Left renal cortex interstitium (tissue), 4 donors: ENCODE results near the gene ETV1. TPM values are rescaled to one million over a fixed set of nuclear protein-coding genes. Genes with fewer than 3 reads are reported as not detected.

Experiments used
- DNase-seq, 4 donors: peaks; one replicate each; pipeline ENCODE4 v3.0.0-alpha.2; 2013; ENCODE audit warnings: low read depth in 4 of 4, low spot score in 2 of 4, missing footprints in 1 of 4
- polyA plus RNA-seq, 4 donors: library from polyadenylated mRNA; unstranded; fragments of 120-200 nt; gene quantifications; one replicate each; pipeline ENCODE4 v1.2.1, GENCODE V29; 2013; ENCODE audit not compliant: insufficient read length in 4 of 4

ETV1 gene
- polyA plus RNA-seq, 4 donors: 31.6 to 40.5 (median 34.8) TPM

DNA sequence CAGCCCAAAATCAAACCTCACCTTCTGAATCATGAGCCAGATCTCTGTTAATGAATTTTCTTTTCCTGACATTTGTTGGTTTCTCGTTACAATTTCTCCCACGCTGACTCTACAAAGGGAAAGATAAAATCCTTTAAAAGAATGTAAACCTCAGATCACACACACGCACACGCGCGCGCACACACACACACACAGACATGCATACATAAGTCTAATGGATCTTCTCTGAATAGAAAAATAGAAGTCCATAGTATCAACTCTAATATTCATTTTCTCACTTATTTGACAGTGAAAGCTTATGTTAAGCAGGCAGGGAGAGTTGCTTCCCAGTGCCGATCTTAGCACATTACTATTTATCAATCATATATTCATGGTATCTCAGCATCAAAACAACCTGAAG is 1.4 kb downstream of the ETV1 start:
- peak in 1 of 4 donors; percentile 47 for DNase-seq

DNA sequence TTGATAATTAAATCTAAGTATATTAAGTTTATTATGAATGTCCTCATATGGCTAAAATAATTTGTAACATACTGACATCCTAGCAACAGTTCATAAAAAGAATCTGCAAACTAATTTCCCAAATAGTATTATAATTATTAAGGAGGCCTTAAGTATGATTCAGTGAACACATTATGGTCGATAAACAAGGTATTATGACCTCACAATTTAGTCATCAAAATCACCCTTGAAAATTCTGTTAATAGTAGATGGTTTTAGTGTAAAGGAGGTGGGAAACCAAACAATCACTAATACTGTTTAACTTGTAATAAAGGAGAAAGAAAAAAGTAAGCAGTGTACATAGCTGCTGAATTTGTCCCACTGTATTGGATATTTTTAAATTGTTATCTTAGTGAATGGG is 2.1 kb downstream of the ETV1 start:
- no peak for DNase-seq

DNA sequence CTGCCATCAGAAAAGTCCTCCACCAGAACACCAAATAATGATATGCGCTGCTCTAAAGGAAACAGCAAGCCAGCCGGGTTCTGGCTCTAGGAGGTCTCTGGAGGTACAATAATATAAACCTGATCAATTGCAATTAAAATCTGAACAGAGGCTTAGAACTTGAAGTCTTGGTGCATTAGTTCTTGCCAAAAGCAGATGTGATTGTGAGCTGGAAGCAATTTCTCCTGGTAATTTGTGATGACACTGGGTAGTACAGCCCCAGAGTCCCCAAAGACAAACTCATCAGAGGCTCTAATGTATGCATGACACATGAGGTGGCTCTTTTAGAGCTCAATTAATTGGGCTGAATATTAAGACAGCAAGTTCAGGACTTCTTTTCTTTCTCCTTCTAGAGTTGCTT is 3.3 kb downstream of the ETV1 start:
- DNase-seq: no peak

DNA sequence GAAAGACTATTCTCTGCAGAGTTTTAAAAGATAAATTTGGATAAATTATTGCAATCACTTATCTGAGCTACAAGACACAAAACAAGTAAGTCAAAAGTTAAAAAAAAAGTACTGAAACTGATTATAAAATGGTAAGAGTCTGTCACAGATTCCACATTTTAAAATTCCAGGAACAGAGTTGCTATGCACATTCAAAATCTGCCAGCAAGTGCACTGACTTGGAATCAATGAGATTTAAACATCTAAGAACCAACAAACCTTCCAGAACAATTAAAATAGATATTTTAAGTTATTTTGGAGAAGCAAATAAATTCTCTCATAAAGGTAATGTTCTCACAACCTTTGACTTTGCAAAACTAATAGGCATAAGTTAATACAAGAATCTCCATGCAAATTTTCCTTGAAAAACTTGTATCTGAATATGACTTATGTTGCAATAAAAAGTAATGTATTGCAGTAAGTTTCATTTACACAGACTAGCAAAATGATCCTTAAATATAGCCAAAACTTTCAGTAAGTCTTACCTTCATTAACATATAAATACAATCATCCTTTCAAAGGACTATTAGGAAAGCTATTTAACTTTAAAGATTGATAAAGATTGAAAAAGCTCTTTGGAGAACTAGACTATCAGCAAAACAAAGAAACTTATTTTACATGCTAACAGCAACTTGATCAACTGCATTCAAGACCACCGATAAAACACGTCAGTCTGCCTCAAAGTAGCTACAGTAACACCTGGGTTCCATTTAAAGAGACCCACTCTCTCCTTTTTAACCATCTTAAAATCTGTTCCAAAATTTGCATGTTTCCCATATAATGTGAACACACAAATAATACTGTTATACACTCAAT is 4.4 kb downstream of the ETV1 start:
- no peak for DNase-seq

DNA sequence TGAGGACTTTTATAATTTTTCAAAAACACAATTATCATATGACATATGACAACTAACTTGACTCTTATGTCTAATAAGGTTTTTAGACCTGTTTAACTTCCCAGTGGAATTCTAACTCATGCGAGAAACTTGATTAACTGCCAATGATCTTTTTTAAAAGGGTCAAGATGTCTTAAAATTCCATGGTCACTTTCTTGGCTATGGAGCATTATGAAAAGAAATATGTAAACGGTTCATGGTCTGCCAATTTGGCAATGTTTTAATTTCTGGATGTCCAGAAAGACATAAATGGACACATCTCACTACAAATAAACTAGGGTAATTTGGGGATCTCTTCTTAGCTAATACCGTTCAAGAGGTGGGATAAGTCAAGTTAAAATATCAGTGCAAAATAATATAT is 5.4 kb downstream of the ETV1 start:
- no peak for DNase-seq

DNA sequence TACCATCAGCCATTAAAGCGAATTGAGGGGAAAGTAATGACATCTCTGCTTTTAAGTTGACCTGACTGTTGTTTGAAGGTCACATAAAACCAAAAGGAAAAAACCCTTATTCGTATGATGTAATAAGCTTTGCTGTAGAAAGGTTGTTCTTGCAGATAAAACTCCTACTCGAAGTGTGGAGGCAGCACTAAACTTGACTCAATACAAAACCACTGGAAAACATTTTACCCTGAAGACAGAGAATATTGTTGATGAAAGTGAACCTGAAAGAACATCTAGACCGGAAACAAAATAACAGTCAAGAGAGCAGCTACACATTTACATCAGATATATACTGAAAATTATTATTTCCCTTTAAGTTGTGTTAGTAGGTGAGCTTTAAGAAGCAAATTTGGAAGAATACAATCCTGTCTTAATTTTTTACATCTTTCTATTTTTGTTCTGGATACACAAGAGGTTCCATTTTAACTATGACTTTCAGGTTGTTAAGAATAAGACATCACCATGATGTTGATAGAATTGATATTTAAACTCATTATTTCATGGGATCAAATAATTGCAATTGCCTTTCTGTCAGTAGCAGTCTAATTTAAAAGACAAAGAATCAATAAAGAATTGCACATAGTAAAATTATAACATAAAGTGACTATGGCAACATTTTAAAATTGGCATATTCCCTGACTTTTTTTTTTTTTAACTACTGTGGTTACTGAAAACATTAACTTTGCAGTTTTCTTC is 6.4 kb downstream of the ETV1 start:
- DNase-seq: no peak

DNA sequence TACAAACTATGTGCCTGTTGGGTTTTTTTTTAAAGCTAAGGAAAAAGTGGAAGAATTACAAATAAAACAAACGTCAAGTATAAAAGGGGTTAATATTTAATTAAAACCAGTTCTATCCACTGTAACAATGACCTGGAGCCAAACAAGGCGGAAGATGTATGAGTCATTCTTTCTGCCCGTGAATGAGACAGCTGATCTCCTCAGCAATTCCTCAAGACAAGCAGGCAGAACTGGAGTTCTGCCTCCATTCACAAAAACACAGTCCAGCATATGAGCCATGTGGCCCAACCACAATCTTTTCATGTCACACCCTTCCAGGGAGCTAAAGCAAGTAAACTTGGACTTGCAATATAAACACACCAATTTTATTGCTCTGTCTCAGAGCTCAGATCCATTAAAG is 8.4 kb downstream of the ETV1 start:
- peak in 1 of 4 donors; percentile 52 for DNase-seq

DNA sequence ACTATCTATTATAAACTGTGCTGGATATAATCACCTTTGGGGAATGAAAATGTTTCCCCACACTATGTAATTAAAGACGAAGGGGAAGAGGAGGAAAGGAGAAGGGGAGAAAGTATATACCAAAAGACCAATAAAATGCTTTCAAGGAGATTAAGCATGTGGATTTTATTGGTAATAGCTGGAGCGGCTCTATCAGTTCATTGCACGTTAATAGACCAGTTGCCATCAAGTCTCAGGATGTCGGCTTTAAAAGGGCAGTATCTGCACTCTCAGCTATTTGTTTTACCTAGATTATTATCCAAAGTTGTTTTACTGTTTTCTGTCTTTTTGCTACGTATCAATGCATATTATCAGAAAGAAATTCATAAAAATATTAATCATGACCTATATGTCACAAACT is 9.0 kb downstream of the ETV1 start:
- no peak for DNase-seq

DNA sequence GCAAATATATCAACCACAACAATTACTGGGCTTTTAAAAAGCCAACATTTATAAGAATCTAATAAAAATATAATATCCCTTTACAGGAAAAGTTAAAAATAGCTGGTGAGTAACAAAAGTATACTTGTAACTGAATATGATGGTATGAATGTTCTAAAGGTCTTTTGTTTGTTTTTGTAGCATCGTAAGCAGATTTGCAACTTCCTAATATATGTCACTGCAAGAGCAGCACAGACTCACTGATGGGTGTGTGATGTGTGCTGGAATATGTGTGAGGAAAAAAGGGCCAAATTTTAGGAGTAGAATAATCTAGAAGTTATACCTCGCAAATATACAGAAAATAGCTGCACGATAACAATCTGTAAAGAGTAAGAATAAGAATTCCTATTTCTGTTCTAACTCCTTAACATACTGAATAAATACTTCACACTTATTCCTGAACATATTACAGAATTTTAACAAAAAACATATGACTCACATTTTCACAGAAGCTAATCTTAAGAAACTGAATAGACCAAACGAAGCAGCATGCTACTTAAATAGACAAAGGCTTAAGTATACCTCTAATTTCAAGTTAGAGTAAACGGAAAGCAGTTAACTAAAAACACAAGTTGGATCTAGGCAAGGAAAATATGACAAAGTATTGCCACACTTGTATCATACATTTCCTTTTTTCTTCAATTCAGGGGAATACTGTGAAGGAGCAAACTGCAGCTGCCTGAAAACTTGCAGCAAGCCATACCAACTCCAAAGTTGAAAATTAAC is 9.6 kb downstream of the ETV1 start:
- no peak for DNase-seq

DNA sequence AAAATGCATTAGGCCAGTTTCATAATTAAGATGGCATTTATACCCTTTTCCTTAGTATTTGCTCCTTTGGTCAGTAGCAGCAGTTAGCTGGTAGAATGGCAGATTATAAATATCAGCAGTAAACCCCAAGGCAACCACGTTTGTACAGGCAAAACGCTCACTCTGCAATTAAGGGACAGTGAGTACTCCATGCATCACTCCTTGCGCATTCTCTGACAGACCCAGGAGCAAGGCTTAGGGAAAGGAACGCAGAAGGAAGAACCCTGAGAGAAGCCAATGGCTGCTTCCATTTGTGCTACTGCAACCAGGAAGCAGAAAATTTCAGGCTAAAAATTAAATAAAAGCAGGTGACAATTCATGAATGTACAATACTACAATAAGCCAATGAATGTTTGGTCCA is 12.9 kb downstream of the ETV1 start:
- DNase-seq: no peak

DNA sequence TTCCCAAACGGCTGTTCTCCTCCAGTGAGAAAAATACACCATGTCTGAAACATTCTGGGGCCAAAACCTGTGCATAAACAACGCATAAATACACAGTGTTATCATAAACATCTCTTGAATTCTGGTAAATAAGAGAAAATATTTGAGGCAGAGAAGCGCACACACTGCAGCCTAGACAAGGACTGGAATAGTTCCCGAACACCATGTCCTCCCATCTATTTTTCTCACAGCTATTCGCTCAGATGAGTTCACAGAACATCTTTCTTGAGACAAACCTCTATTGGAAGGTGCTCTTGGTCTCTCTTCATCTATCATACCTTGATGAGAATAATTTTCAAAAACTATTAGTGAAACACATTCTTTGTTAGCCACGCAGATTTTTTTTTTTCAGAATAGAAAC is 24.4 kb downstream of the ETV1 start:
- no peak for DNase-seq

DNA sequence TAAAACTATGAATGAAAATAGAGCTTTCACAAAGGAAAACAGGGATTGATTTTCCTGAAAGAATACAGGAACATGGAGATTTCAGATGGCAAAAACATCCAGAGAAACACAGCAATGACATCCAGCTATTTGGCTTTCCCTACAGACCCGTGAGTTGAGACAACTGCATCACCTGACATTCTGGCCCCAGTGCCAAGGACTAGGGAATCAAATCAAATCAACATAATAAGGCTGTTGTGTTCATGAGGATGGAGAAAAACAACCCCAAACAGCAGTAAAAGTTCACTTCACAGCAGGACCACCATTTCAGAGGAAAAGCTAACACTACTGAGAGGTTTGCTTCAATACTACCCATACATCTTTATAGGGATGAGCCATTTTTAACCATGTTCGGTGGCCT is 25.5 kb downstream of the ETV1 start:
- no peak for DNase-seq

DNA sequence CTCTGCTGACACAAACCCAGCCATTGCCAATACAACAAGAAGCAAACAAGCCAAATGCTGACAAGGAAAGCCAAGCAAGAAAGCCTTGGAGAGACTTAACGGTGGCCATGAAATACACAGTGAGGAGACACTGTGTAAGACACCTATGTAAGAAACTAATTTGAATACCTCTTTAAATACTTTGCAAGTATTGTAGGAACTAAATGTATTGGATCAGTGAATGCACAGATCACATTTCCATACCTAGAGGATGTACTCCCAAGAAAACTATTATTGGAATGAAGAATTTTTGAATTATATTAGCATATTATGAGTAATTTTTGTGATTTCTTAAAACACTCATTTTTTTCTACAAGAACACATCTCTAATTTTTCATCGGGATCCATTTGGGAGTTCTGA is 34.0 kb downstream of the ETV1 start:
- no peak for DNase-seq

DNA sequence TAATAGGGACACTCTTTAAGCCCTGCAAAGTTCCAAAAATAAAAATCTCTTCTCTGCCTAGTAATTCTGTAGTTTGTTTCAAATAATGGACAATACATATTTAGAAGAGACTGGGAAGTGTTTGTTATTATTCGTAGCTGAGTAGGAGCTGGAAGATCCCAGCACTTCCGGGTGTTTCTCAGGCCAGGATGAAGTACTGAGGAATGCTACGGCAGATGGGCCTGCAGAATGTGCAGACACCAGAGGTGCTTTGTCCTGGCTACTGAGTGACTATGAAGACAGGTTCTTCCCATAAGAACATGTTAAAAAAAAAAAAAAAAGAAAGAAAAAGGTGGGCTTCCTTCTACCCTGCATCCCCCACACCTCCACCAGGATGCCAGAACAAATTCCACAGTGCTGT is 36.1 kb downstream of the ETV1 start:
- no peak for DNase-seq

DNA sequence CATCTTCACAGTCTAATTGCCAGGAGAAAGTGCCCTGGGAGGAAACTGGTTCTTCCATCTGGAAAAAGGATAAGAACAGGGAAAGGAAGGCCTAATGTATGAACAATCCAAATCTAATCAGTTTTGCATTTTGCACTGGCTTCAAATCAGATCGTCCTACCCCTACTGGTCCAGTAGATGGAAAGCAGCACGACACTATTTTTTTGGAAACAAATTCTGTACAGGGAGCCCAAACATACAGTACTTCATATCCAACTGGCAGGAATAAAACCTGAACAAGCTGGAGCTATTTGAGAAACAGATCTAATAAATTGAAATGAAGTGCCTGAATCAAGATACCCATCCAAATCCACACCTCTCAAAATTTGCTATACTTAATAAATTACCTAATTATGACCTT is 36.5 kb downstream of the ETV1 start:
- no peak for DNase-seq

DNA sequence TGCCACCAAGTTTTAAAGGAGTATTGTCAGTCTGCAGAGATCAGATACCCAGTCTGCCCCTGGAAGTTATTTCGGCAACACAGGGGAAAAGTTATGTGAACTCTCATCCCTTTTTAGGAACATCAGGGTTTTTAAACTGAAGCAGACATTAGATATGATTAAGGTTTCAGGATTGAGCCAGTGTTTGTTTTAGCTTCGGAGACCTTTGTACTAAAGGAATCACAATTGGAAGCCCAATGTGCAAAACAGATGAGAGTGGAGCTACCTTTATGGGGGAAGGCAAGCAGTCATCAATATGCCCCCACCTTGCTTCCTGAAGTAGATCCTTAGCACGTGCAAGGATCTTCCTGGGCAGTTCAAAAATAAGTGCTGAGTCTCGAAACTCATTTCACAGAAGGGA is 39.5 kb downstream of the ETV1 start:
- no peak for DNase-seq

DNA sequence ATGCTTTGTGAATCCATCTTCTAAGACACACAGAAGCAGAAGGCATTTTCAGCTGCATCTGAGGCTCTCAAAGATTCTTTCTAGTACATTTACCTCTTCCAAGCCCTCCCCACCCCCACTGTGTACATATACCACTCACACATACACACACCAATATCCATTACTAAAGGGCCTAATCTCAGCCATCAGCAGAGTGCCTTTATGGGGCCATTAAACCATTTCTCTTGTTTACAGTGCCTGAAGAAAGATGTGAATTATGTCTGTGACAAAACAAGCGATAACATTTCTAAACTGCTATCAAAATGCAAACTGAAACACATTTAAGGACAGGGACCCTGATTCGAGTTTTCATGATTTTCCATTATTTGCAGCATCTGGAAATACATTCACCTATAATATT is 40.0 kb downstream of the ETV1 start:
- DNase-seq: no peak

DNA sequence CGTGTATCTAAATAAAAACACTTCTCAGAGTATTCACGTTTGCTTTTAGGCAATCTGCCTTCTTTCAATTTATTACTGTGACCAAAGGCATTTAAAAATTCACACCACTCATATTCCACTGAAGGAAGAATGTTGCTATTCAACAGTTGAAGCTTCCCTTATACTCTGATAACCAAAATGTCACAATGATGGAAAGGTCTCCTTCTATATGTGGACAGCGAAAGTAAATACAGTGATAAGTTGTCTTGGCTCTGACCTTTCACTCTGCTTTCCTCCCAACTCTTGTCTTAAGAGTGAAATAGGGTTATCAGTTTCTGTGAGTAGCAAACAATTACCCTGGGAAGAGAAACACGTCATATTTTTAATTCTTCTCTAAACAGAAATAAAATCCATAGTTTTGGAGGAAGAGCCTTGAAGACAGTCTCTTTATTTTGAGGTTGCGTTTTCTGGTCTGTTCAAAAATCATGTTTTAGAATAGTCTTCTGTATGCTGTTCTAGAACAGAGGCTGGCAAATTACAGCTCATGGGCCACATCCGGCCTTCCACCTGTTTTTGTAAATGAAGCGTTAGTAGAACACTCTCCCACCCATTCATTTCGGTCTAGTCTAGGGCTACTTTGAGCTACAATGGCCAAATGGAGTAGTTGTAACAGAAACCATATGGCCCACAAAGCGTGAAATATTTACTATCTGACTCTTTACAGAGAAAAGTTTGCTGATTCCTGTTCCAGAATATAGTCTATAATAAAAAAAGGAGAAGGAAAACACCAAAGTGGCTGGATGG is 41.3 kb downstream of the ETV1 start:
- no peak for DNase-seq

DNA sequence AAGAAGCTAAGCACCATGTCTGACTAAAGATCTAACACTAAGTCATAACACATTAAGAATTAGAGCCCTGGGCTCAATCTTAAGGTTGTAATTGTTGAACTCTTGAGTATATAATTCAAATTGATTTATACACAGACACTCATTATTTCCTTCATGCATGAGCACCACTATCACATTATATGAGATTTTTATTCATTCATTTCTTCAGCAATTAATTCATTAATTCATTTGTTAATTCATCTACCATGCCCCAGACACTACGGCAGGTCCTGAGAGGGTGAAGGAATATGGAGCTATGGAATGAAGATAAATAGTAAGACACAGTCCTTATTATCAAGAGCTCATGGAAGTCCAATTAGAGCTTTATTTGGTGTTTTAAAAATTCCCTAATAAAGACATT is 41.9 kb downstream of the ETV1 start:
- DNase-seq: no peak

DNA sequence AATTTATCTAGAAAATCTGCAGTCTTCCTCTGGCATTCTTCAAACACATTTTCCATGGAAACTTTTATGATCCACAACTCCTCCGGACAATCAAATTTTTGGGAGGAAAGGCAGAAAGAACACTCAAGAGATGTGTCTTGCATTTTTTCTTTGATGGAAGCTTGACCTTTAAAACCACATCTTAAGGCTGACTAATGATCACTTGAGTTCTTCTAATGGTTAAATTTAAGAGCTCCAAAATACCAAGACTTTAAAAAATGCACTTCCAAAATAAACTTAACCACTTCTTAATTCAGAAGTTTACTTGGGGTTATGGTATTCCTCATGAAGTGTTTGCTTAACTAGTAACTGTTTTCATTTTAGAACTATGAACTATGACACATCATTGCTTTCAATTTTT is 43.3 kb downstream of the ETV1 start:
- DNase-seq: no peak

DNA sequence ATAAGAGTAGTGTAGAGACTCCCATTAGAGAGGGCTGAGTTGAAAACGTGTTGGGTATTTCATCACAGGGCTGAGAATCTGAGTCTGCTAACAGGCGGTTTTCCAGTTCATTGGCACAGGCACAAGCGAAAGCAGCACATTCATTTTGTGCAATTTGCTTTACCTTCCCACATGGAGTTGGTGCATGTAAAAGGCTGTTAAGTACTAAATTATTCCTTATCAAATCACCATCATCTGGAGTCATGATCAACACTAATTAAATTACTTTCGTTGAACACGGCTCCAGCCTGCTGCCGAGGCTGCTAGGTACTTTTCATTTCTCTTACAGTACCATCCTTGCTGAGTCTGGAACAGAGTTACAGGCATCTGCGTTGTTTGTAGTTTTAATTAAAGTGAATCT is 43.8 kb downstream of the ETV1 start:
- no peak for DNase-seq
